Measurements from ENCODE around the gene COTL1. TPM values are rescaled to one million over a fixed set of nuclear protein-coding genes. Genes with fewer than 3 reads are reported as not detected.

COTL1 gene
- total and polyA plus RNA-seq, 9 of the 15 experiments (the other 6 are each of a cell fraction or from before 2014, with no cell fraction given): 27.7 to 185 (median 72.5) TPM

GRCh38 chr16:84575914-84576313 is 42.0 kb downstream of the COTL1 start (continued):
- TF ChIP-seq PBX2 (CRISPR knock-in tag; IDR thresholded peaks at IDR 0.05; ENCODE audit: low read depth): no peak
- TF ChIP-seq PBX2 (tag; conservative IDR thresholded peaks at IDR 0.05; ENCODE audit: low read depth): no peak
- TF ChIP-seq ZNF583 (CRISPR knock-in tag; IDR thresholded peaks at IDR 0.05): no peak
- TF ChIP-seq SRSF3 (IDR thresholded peaks at IDR 0.05; ENCODE audit: insufficient read depth, low read length): no peak

DNA sequence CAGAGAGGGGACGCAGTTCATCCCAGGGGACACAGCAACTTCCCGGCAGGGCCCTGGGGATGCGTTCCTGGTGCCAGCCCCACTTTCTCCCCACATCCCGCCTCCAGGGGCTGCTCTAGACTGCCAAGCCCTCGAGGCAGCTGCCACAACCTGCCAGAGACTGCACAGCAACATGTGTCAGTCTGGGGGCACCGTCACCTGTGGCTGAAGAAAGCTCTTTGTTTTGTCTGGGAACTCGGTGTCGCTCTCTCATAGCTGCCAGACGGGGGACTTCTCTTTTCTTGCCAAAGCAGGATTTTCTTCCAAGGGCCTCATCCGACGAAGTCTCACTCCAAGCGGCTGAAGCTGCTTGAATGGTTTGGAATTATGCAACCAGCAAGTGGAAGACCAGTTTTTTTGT is 43.7 kb downstream of the COTL1 start:
- in situ Hi-C loops (cut with MboI) (no loop called here), intact Hi-C loops (cut with micrococcal nuclease) (no loop called here)
- Histone ChIP-seq H3K9me1 (ENCODE audit: control insufficient read depth, insufficient read depth, low read length) (no peaks in the 10 kb centered on the region), H3K4me2 (ENCODE audit: insufficient read depth, low read length) (no peak overlapping the region), H3K79me2 (ENCODE audit: control insufficient read depth, insufficient read depth, low read length) (no peaks in the 10 kb centered on the region), H3K9ac (ENCODE audit: insufficient read depth in 1 of 2, low read depth in 2 of 2, low read length in 2 of 2) (peak overlapping the region in 1 of 2 experiments; percentile 21; a peak in 1 of 4 replicates), H3K27ac (ENCODE audit: extremely low read depth, low read depth, low read length) (no peak overlapping the region), H3K4me3 (no peak overlapping the region), H3K9me3 (replicated peaks; ENCODE audit: control insufficient read depth, insufficient read depth, low read depth, low read length) (no peaks in the 10 kb centered on the region), H3K36me3 (ENCODE audit: control insufficient read depth, insufficient read depth, low read length) (no peaks in the 10 kb centered on the region; the same call in 2 of the 3 replicates), H4K20me1 (replicated peaks; ENCODE audit: control insufficient read depth, insufficient read depth, low read length) (peaks cover 3% of the 10 kb centered on the region; the same call in 1 of the 2 replicates), H3K4me1 (replicated peaks in 1 of 2; ENCODE audit: control insufficient read depth in 2 of 2, insufficient read depth in 2 of 2, low read length in 2 of 2) (peaks cover 6 to 7% of the 10 kb centered on the region in 2 experiments; a peak in 2 of 5 replicates), H3K27me3 (ENCODE audit: control insufficient read depth in 2 of 2, insufficient read depth in 2 of 2, low read length in 2 of 2) (no peaks in the 10 kb centered on the region), H2AFZ (ENCODE audit: low read depth, low read length) (no peak overlapping the region)
- BruUV-seq (replicated peaks): TSS peak; percentile 36
- CTCF ChIA-PET (ENCODE audit: low intra/inter-chr PET ratio): no interaction called here
- POLR2A ChIA-PET: interaction anchor here (0.7 to 1.3 kb wide), 3 partner anchors 9 to 16 kb away, joined by 3 to 6 read pairs (median 3); no protein-coding TSS in a partner anchor
- no peak for DNase-seq (ENCODE audit: extremely low read depth in 1 of 4, low spot score in 3 of 4)
- WGBS (ENCODE audit: insufficient coverage, low coverage, missing lambda C conversion rate): 74% methylated on average over 12 of the region's 12 CpGs
- TF ChIP-seq OTX1 (CRISPR knock-in tag; IDR thresholded peaks at IDR 0.05) (no peak), ZNF766 (CRISPR knock-in tag; conservative IDR thresholded peaks at IDR 0.05) (no peak), ZNF143 (CRISPR knock-in tag; IDR thresholded peaks at IDR 0.05) (no peak), HEY1 (CRISPR knock-in tag; IDR thresholded peaks at IDR 0.05; ENCODE audit: borderline replicate concordance) (no peak), GTF2E2 (tag; IDR thresholded peaks at IDR 0.05) (no peak), E2F6 (IDR thresholded peaks at IDR 0.05; ENCODE audit: borderline replicate concordance in 1 of 2, extremely low read depth in 1 of 2, insufficient read depth in 1 of 2, insufficient read length in 1 of 2, low read depth in 1 of 2, low read length in 1 of 2, poor library complexity in 1 of 2, severe bottlenecking in 1 of 2) (no peak), CTCF (IDR thresholded peaks at IDR 0.05 in 2 of 3, conservative IDR thresholded peaks at IDR 0.05 in 1 of 3; ENCODE audit: insufficient read depth in 2 of 3, low read depth in 1 of 3, low read length in 3 of 3) (0 out of 6 replicates have a peak, but pooled peaks of 1 of the 3 experiments have one; percentile 12)
- FAIRE-seq: no peak
- ATAC-seq: no peak

Data from K562 (cell line).